GM12892 (cell line): Measurements from ENCODE around the gene CDH6.

ENCODE experiments used
- POLR2A ChIP-seq: IDR thresholded peaks from 2 replicates; pipeline ENCODE4 v1.6.1; 2011; ENCODE audit warnings: low read depth, low read length, control low read depth
- POLR2AphosphoS5 ChIP-seq: IDR thresholded peaks from 2 replicates; pipeline ENCODE4 v1.6.1; 2011; ENCODE audit warnings: low read depth, low read length, control low read depth
- TAF1 ChIP-seq: IDR thresholded peaks from 2 replicates; pipeline ENCODE4 v1.6.1; 2011; ENCODE audit warnings: low read depth, mild to moderate bottlenecking, control low read depth, low read length, borderline replicate concordance

DNA sequence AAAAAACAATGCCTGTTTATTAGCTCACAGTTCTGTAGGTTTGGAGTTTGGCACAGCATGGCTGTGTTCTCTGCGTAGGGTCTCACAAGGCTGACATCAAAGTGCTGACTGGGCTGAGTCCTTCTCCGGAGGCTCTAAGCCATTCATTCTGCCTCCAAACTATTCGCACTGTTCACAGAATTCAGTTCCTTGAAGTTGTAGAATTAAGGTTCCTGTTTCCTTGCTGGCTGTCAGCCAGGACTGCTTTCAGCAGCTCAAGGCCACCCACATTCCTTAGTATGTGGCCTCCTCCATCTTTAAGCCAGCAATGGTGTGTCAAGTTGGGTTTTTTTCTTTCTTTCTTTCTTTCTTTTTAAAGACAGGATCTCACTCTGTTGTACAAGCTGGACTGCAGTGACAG, 161.9 kb downstream of the CDH6 start:
- no peak for TF ChIP-seq POLR2AphosphoS5
- TF ChIP-seq POLR2A: no peak
- no peak for TF ChIP-seq TAF1
